CD4-positive, alpha-beta T cell treated with Interleukin-17A for 1 hour (primary cell): Measurements from ENCODE around the gene CELF1.
A peak's percentile ranks its signal among the peaks of the same experiment; 100 is the strongest.
"Not testable (repeated sequence)": the region's sequence is repeated elsewhere in the genome, so short reads cannot be mapped to it uniquely, and the experiment has no call there.

Experiments
- DNase-seq: peaks from one replicate; pipeline ENCODE4 v3.0.0-alpha.2; 2020

Gene CELF1

GRCh38 chr11:47536915-47537314, 16.0 kb downstream of the CELF1 start:
- DNase-seq: no peak

GRCh38 chr11:47534704-47535251, 18.2 kb downstream of the CELF1 start:
- DNase-seq: no peak

GRCh38 chr11:47533690-47534151, 19.2 kb downstream of the CELF1 start:
- no peak for DNase-seq

- no peak for DNase-seq
These were observed 20.2 kb downstream of the CELF1 start for GRCh38 chr11:47532597-47533213.

- DNase-seq: no peak
These were observed 21.3 kb downstream of the CELF1 start for GRCh38 chr11:47531666-47532065.

GRCh38 chr11:47530721-47531120, 22.2 kb downstream of the CELF1 start:
- not testable (repeated sequence) for DNase-seq

- no peak for DNase-seq
These were observed 23.0 kb downstream of the CELF1 start for GRCh38 chr11:47529951-47530350.

- no peak for DNase-seq
These were observed 25.7 kb downstream of the CELF1 start for GRCh38 chr11:47527186-47527585.

- DNase-seq: not testable (repeated sequence)
These were observed 26.9 kb downstream of the CELF1 start for GRCh38 chr11:47526032-47526431.

- peak; percentile 20 for DNase-seq
These were observed 28.5 kb downstream of the CELF1 start for GRCh38 chr11:47524291-47524874.

GRCh38 chr11:47523490-47524225, 29.3 kb downstream of the CELF1 start:
- peak; percentile 65 for DNase-seq

- DNase-seq: no peak
These were observed 34.5 kb downstream of the CELF1 start for GRCh38 chr11:47518212-47518964.

- DNase-seq: no peak
These were observed 35.7 kb downstream of the CELF1 start for GRCh38 chr11:47516984-47517853.

- no peak for DNase-seq
These were observed 36.8 kb downstream of the CELF1 start for GRCh38 chr11:47516155-47516554.

- peak; percentile 31 for DNase-seq
These were observed 37.9 kb downstream of the CELF1 start for GRCh38 chr11:47514825-47515647.

- no peak for DNase-seq
These were observed 40.2 kb downstream of the CELF1 start for GRCh38 chr11:47512701-47513100.

GRCh38 chr11:47511917-47512316, 41.0 kb downstream of the CELF1 start:
- DNase-seq: no peak

GRCh38 chr11:47510209-47510608, 42.7 kb downstream of the CELF1 start:
- no peak for DNase-seq

GRCh38 chr11:47509077-47509536, 43.8 kb downstream of the CELF1 start:
- DNase-seq: no peak

- DNase-seq: no peak
These were observed 44.5 kb downstream of the CELF1 start for GRCh38 chr11:47508240-47508957.
